GM03348 (cell line): Measurements from ENCODE around the gene TNFRSF13B.
"Not testable (repeated sequence)": the region's sequence is repeated elsewhere in the genome, so short reads cannot be mapped to it uniquely, and the experiment has no call there.

Experiments used
- DNase-seq: peaks from one replicate; pipeline ENCODE4 v3.0.0; 2012; ENCODE audit warnings: low spot score

The TNFRSF13B gene

DNA sequence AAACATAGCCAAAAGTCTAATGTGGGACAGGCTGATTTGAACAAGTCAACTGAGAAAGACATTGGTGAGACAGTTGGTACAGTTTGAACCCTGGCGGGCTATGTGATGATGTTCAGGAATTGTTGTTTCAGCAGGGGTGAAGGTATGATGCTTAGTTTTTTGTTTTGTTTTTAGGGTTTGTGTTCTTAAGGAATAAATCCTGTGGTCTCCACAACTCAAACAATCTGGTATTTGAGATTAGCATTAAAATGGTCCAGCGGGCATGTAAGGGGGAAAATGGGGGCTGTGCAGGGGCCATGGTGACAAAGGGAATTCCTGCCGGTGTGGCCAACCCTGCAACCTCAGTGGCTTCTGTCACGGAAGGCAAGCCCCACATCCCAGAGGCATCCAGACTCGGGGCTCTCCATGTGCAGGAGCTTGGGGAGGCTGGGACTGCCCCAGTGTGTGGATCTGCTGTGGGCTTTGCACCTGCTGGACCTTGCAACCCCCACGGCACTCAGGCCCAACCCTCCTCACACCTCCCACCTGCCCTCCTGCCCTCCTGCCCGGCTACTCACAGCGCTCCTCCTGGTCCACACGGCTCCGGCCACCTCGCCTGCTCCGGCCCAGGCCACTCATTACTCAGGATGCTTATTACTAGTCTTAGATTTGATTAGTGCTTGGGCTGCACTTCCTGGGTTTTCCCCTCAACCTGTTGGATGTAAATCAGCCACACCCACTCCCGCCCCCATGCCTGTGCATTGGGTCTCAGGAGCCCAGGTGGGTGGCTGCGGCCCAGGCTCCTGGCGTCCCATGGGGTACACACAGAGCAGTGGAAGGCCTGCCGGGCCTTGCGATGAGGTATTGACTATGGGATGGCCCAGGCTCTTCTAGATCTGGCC, at the start of gene TNFRSF13B:
TSS of gene TNFRSF13B (minus strand) at position 661 of the 881 bp plus-strand sequence. CDS start at position 618, 43 bp downstream.
- DNase-seq: no peak

DNA sequence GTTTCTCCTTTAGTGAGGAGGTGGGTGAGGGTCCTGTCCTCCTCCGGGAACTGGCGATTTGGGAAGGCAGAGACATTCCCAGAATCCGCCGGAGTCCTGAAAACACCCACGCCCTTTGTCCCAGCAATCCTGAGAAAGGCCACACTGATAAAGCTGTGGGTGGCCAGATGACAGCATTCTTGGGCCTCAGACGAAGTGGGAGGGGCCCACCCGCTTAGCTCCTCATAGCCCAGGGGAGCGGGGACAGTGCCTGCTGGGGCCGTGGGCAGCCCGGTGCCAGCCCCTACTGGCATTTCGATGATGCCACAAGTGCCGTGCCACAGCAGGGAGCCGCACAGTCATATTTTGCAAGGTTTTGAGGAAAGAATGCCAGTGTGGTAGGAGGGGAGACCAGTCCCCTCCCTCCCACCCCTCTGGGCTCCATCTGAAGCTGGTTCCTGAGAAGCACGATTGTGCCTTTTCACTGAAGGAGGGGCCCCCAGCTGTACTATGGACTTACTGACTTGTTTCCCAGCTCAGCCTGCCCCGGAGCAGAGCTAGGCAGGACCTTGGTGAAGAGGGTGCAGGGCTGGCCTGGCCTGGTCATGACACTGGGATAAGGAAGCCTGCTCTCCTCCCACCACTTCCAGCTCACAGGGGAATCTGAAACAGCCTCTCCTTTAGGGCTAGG, 49.4 kb upstream of the TNFRSF13B start:
- peak; percentile 78 for DNase-seq

DNA sequence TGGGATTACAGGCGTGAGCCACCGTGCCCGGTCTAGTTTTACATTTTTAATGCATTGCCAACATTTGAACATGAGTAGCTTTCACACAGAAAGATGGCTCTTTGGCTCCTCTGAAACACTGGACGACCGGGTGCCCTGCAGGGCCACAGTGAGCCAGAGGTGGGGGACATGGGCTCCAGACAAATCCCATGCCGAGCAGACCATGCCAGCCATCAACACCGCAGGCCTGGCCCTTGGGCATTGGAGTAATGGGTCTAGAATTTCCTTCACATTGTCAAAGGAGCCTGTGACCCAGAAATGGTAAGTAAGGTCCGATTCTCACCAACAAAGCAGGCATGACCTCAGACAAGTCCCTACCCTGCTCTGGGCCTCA, 48.9 kb upstream of the TNFRSF13B start:
- no peak for DNase-seq

DNA sequence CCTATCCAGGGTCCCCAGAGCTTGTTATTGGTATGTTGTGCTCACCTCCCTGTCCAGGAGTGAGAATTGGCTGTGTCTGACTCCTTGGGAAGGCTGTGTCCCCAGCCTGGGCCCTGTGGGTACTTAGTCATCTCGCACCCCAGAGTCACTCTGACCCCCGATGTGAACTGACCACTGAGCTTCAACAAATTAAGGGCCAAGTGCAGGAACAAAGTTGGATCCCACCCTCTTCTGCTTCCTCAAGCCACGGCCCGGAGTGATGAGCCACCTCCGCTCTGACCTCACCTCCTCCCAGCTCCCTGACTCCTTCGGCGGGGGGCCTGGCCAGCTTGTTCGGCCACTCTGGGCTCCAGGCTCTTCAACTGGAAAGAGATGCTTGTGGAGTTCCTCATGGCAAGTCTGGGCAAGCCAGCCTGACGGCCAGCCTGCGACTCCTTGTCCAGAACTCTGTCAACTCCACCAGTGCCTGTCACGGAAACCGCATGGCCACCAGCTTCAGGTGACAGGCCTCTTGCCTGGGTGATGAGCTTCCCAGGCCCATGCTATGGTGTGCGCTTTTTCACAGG, 48.1 kb upstream of the TNFRSF13B start:
- no peak for DNase-seq

DNA sequence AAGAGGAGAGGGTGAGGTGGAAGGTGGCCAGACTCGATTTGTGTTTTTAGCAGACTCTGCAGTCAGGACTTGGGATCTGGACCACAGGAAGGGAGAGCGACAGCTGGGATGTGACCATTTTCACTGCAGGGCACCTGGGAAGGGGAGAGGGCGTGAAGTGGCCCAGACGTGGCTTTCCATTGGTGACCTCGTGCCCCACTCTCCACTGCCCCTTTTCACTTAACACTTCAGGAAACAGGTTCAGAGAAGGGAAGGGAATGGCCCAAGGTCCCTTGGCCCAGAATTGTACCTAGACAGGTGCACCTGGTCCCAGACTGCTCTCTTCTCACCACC, 47.5 kb upstream of the TNFRSF13B start:
- no peak for DNase-seq

DNA sequence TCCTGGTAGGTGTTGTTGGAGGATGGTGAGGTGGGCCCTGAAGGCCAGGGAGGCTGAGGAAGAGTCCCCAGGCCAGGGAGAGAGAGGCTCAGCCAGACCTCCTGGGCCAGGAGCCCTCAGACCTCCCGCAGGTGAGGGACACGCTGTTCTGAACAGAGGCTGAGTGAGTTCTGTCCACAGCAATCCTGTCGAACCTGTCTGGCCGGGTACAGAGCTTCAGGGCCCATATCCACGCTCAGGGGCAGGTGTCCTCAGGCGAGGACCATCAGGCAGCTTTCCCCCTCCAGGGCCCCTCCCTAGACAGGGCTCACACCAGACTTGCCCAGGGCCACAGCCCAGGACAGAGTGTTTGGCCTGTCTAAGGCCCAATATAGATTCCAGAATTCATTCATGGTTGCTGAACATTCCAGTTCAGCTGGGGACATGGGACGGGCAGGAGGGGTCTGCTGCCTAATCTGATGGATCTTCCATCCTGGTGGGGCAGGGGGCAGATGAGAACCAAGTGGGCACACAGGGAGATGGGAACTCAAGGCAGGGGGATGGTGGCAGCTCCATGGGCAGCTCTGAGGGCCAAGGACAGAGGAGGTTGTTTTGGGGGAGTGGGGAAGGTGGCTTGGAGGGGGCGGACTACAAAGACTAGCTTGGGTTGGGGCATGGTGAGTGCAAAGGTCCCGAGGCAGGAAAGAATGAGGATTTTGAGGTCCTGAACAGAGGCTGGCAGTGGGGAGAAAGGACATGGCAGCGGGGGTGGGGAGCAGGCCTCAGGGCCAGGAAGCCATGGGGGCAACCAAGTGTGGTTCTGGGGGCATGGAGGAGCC, 46.9 kb upstream of the TNFRSF13B start:
- no peak for DNase-seq

DNA sequence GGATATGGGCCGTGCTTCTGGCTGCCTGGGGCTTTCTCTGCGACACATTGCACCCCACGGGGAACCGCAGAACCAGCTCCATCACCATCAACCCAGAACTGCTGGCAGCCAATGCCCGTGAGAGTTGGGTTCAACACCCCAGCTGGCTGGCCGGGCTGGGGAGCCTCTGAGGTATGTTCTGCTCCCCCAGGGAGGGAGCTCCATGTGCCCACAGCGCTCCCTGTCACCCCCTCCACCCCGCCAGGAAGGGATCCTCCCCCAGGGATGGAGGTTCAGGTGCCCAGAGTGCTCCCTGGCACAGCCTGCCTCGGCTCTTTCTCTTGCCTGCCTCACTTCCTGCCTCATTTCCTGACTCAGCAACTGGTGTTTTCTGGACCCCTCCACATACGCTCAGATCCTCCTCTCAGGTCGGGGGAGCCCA, 46.1 kb upstream of the TNFRSF13B start:
- DNase-seq: no peak

DNA sequence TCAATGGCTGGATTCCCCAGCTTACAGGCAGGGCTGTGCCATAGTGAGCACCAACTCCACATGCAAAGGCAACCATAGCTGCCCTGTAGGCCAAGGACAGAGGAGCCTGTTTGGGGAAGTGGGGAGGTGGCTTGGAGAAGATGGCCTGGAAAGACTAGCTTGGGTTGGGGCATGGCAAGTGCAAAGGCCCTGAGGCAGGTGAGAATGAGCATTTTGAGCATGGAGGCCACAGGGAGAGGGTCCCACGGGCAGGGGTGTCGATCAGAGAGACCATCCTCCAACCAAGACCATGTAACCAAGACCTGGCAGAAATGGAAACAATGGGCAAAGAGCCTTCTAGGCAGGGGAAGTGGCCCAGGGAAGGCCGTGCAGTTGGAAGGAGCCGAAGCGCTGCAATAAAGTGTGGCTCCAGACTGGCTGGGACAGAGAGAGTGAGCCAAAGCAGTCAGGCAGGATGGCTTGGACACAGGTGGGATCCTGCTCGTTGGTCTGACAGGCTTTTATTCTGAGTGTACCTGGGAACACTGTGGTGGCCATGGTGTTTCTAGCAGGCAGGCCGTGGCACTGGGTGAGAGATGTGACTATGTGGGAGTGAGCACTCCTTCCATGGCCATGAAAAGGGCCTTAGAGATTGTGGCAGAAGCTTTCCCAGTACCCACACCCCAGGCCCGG, 45.6 kb upstream of the TNFRSF13B start:
- no peak for DNase-seq

DNA sequence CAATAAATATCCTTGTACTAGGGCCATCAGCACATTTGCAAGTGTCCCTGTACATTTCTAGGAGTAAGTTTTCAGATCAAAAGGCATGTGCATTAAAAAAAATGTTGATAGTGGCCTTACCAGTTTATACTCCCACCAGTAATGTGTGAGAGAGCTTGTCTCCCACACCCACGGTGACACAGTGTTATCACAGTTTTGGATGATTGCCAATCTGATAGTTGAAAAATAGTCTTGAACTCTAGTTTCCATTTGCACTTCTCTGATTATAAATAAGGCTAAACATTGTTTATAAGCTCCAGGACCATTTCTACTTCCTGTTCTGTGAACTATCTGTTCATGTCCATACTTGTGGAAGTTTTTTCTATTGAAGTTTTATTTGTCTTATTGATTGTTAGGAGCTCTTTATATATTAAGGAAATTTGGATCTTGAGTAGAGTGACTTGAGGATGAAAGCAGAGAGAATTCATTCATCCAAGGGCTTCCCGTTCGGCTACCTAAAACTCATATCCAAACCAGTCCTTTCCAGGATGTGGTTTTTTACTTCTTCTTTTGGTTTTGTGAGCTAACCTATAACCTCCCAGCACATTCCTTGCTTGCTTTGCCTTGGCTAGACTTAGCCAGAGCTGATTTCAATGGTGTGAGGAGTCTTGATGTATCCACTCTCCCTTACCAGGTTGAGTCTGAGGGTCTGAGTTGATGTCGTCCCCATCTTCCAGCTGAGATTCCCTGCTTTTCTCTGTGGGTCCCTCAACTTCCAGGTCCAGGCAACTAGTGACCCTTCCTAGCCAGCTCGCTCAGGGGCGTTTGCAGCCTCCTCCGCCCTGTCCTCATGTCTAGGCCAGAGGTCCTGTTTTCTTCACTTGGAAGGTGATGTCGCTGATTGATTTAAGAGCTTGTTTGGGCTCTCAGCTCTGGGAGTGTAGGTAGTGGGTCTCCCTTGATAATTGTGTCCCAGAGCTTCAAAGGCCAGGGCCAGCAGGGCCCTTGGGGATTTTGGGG, 44.6 kb upstream of the TNFRSF13B start:
- not testable (repeated sequence) for DNase-seq

DNA sequence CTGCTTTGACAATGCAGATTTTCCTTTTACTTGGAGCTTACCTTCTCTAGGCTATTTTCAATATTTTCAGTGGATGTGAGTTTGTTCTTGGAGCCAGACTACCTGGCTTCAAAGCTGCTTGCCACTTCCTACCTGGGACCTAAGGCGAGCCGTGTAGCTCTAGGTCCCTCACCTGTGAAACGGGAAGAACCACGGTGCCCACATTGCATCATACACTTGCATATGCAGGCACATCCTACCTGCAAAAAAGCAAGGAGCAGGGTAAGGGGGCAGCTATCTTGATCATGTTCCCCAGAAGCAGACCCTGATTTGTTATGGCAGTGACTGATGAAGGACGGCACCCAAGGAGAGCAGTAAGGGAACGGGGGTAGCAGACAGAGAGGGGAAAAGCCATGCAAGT, 43.3 kb upstream of the TNFRSF13B start:
- DNase-seq: no peak

DNA sequence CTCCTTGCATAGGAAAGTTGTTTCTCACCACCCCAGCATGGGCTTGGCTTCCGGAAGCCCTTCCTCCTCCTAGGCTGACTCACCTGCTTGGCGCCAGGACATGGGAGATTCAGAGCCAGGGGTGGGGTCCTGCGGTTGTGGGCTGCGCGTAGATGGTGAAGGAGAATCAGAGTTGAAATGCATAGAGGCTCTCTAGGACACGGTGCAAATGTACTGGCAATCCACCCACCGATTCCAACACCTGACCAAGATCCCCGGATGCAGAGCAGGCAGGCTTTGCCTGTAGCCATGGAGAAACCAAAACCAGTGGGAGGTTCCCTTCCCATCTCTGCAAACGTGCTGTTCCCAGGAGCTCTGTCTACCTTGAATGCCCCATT, 42.8 kb upstream of the TNFRSF13B start:
- not testable (repeated sequence) for DNase-seq

DNA sequence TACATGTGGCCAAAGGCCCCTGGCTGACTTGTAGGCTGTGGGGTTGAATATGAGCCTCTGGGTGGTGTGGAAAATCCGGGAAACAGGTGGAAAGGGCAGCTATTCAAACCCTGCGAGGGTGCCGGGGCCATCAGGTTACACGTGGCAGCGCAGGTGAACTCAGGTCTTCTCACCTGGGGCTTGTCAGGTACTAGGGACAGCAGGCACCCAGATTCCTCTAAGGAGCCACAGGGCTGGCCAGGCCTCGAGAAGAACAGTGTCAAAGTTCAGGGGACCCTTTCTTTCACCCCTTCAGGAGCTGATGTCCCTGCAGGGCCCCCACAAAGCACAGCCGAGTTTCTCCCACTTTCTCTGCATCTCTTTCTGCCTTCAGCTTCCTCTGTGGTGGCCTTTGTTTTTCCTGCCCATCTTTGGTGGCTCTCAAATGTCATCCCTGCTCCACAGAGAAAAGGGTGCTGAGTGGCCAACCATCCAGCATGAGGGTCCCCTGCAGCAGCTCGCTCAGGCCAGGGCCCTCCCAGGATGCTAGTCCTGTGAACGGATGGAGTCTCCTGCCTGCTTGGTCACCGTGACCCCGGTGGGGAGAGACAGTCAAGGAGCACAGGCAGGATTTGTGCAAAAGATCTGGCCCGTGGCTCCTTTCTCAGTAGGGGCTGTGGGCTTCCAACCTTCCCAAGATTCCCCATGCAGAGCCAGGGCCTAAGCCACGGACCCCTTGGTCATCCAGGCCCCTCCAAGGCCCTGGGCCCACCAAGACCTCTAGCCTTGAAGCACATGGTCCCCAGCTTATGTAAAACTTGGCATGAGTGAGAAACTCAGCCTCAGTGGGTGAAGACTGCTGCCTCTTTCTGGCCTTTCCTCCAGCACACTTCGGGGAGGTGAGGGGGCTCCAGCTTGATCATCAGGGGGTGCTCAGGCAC, 42.2 kb upstream of the TNFRSF13B start:
- not testable (repeated sequence) for DNase-seq

DNA sequence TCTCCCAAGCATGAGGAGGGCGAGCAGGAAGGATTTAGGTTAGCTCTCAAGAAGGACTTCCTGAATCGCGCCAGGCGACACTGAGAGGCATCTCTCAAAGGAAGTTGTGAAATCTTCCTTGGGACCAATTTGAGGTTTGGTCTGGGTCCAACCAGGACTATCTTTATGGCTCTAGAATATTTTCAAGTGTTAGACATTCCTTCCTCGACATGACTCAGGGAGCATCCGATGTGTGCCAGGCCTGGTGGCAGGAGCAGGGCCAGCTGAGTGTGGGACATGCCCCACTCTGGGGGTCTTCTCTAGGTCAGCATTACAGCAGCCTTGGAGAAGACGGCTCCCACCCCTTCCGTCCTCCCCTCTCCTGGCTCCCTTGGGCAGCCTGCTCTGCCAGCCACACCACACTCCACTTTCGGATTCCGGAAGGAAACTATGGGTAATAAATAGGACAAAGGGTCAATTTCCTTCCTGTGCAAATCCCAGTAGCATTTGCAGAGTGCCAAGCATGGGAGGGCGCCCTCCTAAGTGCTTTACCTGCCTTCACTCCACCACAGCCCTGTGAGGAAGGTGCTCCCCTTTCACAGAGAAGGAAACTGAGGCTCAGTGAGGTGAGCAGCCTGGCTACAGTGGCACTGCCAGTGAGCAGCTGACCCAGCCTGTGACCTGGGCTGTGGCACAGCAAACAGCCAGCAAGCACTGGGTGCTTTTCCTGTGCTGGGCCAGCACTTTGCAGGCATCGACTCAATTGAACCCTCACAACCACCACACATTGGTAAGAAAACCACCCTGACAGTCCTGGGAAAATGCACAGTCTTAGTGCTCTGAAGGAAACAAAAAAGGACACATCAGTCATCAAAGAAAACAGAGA, 39.4 kb upstream of the TNFRSF13B start:
- peak; percentile 82 for DNase-seq

DNA sequence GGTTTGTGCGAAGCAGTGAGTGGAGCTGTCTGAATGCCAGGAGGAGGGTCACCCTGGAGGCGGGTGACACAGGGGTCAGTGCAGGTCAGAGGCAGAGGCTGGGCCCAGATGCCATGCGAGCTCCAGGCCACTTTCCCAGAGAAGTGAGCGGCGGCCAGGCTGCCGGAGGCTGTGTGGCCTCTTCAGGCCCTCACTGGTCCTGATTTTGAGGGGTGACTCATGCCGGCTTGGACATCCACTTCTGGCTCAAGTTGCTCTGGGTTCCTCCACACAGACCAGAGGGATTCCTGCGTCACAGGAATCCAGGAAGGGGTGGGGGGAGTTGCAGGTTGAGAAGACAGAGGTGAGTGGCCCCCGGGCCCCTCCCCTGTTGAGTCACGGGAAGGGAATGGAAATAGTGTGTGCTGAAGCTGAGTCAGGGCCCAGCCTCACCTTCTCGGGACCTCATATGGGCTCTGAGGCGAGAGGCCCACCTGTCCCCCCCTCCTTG, 38.7 kb upstream of the TNFRSF13B start:
- DNase-seq: not testable (repeated sequence)

DNA sequence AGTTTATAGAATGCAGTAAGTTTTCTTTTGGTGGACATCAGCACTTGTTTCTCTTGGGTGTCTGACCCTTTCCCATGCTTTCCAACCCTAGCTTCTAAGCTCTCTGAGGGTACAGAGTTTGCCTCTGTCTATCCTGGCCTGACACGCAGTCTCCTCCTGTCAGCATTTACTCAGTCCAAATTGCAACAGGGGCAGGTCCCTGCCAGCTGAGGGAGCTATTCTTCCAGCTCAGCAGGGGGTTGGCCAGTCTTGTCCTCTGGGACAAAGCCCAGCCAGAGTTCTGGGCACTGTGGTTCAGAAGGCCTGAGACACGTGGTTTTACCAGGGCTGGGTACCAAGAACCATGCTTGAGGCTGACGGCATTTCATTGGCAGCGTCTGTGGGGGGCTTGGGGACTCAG, 38.1 kb upstream of the TNFRSF13B start:
- DNase-seq: not testable (repeated sequence)

DNA sequence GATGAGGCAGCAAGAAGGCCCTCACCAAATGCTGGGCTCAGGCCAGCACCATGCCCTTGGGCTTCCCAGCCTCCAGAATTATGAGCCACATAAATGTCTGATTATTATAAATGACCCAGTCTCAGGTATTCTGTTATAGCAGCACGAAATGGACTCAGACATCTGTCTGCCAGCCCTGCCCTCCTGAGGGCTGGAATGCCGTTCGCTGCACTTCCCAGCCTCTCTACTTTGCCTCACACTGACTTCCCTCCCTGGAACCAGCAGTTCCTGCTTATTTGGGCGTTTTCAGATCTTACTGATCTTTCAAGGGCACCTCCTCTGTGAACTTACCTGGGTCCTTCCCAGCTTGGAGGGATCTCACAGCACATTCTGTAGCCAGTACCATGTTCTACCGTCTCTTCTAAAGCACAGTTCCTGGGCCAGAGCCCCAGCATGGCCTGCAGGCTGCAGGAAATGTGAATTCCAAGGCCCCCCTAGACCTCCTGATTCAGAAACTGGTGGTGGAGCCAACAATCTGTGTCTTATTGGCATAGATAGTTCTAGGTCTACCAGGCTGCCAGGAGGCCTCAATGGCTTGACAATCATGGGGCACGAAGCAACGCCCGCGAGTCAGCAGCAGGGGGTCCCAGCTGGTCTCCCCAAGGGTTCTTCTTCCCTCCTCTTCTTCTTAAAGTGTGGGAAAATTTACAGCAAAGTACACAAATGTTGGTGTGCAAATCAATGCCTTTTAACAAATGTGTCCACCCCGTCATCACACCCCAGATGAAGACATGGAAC, 36.9 kb upstream of the TNFRSF13B start:
- not testable (repeated sequence) for DNase-seq

DNA sequence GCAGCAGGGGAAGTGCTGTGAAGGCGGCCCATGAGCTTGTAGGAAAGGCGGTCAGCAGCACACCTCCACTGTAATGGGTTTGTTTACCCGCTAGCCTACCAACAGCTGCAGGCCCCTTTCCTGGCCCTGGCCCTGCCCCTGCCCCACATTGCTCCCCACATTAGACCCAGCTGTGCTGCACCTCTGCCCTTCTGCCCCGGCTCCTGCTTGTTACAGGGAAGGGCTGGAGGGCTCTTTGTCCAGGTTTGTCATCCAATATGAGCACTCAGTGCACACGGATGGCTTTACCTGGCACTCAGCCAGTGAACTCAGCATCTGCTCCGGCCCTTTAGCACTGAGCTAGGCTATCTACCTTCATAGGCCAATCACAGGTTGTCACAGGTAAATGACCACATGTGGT, 36.0 kb upstream of the TNFRSF13B start:
- not testable (repeated sequence) for DNase-seq
